ENCODE measurements around the gene RNF151. TPM values are rescaled to one million over a fixed set of nuclear protein-coding genes. Genes with fewer than 3 reads are reported as not detected.

Gene RNF151
- total RNA-seq, 2 donors from 2014 or later: not detected

DNA sequence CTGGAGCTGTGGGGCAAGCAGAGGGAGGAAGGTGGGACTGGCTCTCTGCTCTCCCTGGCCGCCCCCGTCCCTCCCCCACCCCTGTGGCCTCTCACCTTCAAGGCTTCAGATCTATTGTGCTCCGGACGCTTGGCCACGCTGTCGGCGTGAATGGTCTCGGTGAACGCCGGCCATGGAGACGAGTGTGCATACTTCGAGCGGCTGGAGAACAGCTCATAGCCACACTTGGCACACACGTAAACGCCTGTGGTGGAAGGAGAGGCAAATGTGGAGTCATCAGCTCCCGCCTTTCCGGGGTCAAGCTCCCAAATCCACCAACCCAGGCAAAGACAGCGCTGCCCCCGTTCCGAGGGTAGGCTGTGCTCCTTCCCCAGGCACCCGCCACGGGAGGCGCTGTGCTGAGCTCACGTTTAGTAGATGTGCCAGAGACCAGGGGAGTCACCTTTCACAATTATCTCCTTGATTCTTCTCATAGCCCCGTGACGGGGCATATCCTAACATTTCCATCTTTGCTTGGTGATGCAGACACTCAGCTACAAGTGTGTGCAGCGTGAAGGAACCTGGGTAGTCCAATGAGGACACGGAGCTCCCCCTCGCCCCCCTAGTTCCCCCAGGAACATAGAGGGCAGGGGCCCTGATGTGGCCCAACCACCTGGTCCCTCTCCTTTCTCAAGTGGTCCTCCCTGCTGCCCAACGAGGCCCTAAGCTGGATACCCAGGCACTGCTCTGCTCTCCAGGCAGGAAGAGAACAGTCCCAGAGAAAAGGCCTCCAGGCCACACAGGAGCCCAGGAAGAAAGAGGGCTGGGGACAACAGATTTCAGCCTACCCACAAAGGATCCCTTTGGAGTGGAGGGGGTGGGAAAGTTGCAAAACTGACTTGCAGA, 25.3 kb upstream of the RNF151 start:
- H3K36me3 ChIP-seq: peaks cover 30% of the 10 kb centered on the region
- peaks cover 0 to 19% of the 10 kb centered on the region in 2 donors for H3K4me1 ChIP-seq
- TF ChIP-seq, protein P1, sequence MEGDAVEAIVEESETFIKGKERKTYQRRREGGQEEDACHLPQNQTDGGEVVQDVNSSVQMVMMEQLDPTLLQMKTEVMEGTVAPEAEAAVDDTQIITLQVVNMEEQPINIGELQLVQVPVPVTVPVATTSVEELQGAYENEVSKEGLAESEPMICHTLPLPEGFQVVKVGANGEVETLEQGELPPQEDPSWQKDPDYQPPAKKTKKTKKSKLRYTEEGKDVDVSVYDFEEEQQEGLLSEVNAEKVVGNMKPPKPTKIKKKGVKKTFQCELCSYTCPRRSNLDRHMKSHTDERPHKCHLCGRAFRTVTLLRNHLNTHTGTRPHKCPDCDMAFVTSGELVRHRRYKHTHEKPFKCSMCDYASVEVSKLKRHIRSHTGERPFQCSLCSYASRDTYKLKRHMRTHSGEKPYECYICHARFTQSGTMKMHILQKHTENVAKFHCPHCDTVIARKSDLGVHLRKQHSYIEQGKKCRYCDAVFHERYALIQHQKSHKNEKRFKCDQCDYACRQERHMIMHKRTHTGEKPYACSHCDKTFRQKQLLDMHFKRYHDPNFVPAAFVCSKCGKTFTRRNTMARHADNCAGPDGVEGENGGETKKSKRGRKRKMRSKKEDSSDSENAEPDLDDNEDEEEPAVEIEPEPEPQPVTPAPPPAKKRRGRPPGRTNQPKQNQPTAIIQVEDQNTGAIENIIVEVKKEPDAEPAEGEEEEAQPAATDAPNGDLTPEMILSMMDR (IDR thresholded peaks at IDR 0.05): no peak
- H3K27me3 ChIP-seq: no peaks in the 10 kb centered on the region
- peak overlapping the region in 1 of 2 donors; percentile 80 for H3K27ac ChIP-seq
- peak overlapping the region in 1 of 2 donors; percentile 82 for H3K4me3 ChIP-seq
- H3K9me3 ChIP-seq: no peaks in the 10 kb centered on the region
- no peak for DNase-seq (ENCODE audit: low spot score)

DNA sequence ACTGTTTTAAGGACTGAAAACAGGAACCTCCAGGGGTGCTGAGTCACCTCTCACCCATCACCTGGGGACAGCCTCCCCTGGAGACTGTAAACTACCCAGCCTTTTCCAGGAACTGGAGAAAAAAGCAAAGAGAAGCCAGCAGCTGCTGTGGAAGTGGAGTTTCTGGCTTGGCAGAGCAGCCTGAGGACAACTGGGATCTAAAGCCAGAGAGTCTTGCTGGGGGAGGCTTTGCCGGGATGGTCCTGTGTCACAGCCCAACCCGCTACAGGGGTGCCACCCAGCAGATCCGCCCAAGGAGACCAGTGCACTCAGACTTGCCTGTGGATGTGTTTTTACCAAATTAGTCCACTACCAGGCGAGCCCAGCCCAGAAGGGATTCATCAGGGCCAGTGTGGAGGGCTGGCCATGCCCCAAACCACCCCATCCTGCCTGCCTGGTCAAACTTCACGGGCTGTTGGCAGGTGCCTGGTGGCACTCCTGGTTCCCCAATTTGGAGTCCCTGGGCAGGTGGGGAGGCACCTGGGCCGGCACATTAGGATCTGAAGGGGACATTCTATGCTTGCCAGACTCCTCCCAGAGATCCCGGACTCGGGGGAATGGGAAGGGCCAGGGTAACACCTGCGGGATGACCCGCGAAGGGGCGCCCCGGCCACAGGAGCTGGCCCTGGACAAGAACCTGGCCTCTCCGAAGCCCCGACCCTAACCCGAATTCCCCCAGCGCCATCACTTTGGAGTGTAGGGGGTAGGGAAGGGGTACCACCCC, 24.4 kb upstream of the RNF151 start:
- no peak for DNase-seq (ENCODE audit: low spot score)
- Histone ChIP-seq H3K36me3 (peaks cover 30% of the 10 kb centered on the region), H3K27ac (peak overlapping the region; percentile 80 to 90), H3K9me3 (no peaks in the 10 kb centered on the region), H3K4me1 (peaks cover 0 to 19% of the 10 kb centered on the region in 2 donors), H3K27me3 (no peaks in the 10 kb centered on the region), H3K4me3 (peak overlapping the region; percentile 82 to 94)
- TF ChIP-seq, protein P1 (IDR thresholded peaks at IDR 0.05): no peak

DNA sequence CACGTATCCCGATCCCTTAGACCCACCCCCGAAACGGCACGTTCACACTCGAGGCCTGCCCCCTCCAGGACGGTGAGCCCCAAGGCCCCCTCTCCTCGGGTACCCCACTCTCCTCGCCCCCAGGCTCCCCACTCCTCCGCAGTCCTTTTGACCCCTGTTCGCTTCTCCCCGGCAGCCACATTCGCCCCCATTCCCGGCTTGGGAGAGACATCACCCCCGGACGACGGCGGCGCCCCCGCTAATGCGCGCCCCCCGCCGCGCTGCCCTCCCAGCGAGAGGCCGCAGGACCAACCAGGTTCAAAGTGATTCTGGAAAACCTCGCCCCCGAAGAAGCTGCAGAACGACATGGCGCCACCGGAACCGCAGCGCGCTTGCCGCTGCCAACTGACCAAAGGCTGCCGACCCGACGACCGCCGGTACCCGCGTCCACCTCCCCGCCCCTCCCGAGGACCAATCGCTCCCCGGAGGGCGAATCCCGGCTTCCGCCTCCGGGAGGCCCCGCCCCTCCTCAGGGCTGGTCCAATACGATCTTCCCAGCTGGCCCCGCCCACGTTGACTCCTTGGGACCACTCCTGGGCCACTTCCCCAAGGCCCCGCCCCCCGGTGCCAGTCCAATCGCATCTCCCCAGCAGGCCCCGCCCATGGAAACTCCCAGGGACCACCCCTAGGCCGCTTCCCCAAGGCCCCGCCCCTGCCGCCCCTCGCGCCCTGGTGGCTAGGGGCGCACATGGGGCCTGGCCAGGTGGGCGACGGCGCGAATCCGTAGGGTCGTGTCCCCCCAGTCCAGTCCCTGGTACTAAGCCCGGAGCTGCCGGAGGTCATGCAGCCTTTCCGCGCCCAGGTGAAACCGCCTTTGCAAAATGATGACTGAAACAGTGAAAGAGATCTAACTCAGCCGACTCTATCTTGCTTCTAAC, 23.6 kb upstream of the RNF151 start, which contains the start of gene MSRB1:
MSRB1 (minus strand) TSS at position 390 of the 917 bp plus-strand sequence; CDS start at position 347, 43 bp downstream.
- TF ChIP-seq, protein P1 (IDR thresholded peaks at IDR 0.05): no peak
- H3K9me3 ChIP-seq: no peaks in the 10 kb centered on the region
- H3K27me3 ChIP-seq: no peaks in the 10 kb centered on the region
- DNase-seq (ENCODE audit: low spot score): peak; percentile 100
- H3K4me1 ChIP-seq: peaks cover 0 to 19% of the 10 kb centered on the region in 2 donors
- H3K4me3 ChIP-seq: peak within 1 kb of the TSS; percentile 82 to 94
- H3K36me3 ChIP-seq: peaks cover 24% of the 10 kb centered on the region
- peak within 1 kb of the TSS; percentile 80 to 90 for H3K27ac ChIP-seq

DNA sequence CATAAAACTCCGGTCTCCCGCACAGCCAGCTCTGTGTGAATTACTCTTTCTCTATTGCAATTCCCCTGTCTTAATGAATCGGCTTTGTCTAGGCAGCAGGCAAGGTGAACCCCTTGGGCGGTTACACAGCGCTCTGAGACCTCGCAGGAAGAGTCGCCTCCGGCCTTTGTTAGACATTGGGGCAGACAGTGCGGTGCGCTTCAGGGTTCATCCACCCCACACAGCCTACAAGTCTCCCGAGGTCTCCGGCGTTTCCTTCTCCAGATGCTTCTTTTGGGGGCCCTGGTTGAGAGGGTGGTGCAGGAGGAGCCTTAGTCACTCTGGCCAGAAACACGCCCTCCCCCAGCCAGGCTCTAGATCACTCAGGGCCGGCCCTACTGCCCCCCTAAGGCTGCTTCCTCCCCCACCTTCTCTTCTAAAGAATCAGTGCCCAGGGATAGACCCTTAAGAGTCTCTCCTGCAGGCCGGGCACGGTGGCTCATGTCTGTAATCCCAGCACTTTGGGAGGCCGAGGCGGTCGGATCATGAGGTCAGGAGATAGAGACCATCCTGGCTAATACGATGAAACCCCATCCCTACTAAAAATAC, 21.9 kb upstream of the RNF151 start:
- peaks cover 0 to 19% of the 10 kb centered on the region in 2 donors for H3K4me1 ChIP-seq
- H3K9me3 ChIP-seq: no peaks in the 10 kb centered on the region
- no peak for DNase-seq (ENCODE audit: low spot score)
- H3K27ac ChIP-seq: no peak overlapping the region
- H3K4me3 ChIP-seq: no peak overlapping the region
- no peaks in the 10 kb centered on the region for H3K27me3 ChIP-seq
- H3K36me3 ChIP-seq: peaks cover 8% of the 10 kb centered on the region
- TF ChIP-seq, protein P1 (IDR thresholded peaks at IDR 0.05): no peak

All from right atrium auricular region (tissue), 2 donors.